ENCODE results near the gene ZBED2.
"Not testable (repeated sequence)": the region's sequence is repeated elsewhere in the genome, so short reads cannot be mapped to it uniquely, and the experiment has no call there.

The ZBED2 gene

GRCh38 chr3:111577113-111577512 lies 18.0 kb downstream of the ZBED2 start:
- in situ Hi-C loops (cut with MboI; ENCODE audit: low sequenced_read_pairs) = no loop called here

GRCh38 chr3:111571907-111572460 lies 23.2 kb downstream of the ZBED2 start:
- in situ Hi-C loops (cut with MboI; ENCODE audit: low sequenced_read_pairs) = no loop called here

GRCh38 chr3:111571282-111571681 lies 23.9 kb downstream of the ZBED2 start:
- in situ Hi-C loops (cut with MboI; ENCODE audit: low sequenced_read_pairs) = no loop called here

GRCh38 chr3:111570404-111571030 lies 24.6 kb downstream of the ZBED2 start:
- in situ Hi-C loops (cut with MboI; ENCODE audit: low sequenced_read_pairs) = no loop called here

GRCh38 chr3:111568911-111569310 lies 26.2 kb downstream of the ZBED2 start:
- in situ Hi-C loops (cut with MboI; ENCODE audit: low sequenced_read_pairs) = no loop called here

- in situ Hi-C loops (cut with MboI; ENCODE audit: low sequenced_read_pairs) = no loop called here
These were observed 26.8 kb downstream of the ZBED2 start for GRCh38 chr3:111568355-111568754.

- in situ Hi-C loops (cut with MboI; ENCODE audit: low sequenced_read_pairs) = no loop called here
These were observed 28.3 kb downstream of the ZBED2 start for GRCh38 chr3:111566844-111567243.

GRCh38 chr3:111561902-111562301 lies 33.2 kb downstream of the ZBED2 start:
- in situ Hi-C loops (cut with MboI; ENCODE audit: low sequenced_read_pairs) = not testable (repeated sequence)

- in situ Hi-C loops (cut with MboI; ENCODE audit: low sequenced_read_pairs) = no loop called here
These were observed 46.4 kb downstream of the ZBED2 start for GRCh38 chr3:111548756-111549155.

- in situ Hi-C loops (cut with MboI; ENCODE audit: low sequenced_read_pairs) = no loop called here
These were observed 47.1 kb downstream of the ZBED2 start for GRCh38 chr3:111548092-111548491.

GRCh38 chr3:111547631-111548030 lies 47.5 kb downstream of the ZBED2 start:
- in situ Hi-C loops (cut with MboI; ENCODE audit: low sequenced_read_pairs) = no loop called here

GRCh38 chr3:111545349-111545748 lies 49.8 kb downstream of the ZBED2 start:
- in situ Hi-C loops (cut with MboI; ENCODE audit: low sequenced_read_pairs) = no loop called here
